WTC11 (cell line): ENCODE measurements around the gene SETD1B.

Experiments
- AFF4 ChIP-seq: sonication (generic); formaldehyde crosslinking; IDR thresholded peaks from 2 replicates; pipeline ENCODE4 v1.8.1; 2023; ENCODE audit warnings: mild to moderate bottlenecking, missing genetic modification reagents, borderline replicate concordance
- CREB1 ChIP-seq: sonication (generic); formaldehyde crosslinking; IDR thresholded peaks from 2 replicates; pipeline ENCODE4 v1.8.0; 2023; ENCODE audit warnings: mild to moderate bottlenecking, missing genetic modification reagents
- ELF4 ChIP-seq: sonication (generic); formaldehyde crosslinking; IDR thresholded peaks from 2 replicates; pipeline ENCODE4 v1.8.1; 2022; ENCODE audit warnings: low read depth, mild to moderate bottlenecking, moderate library complexity, missing genetic modification reagents
- HMGA2 ChIP-seq: fragments of 250-450 bp; sonication (Bioruptor Pico); IDR thresholded peaks from 2 replicates; pipeline ENCODE4 v1.4.0; 2021; ENCODE audit warnings: mild to moderate bottlenecking, moderate library complexity
- IRF1 ChIP-seq: sonication (generic); formaldehyde crosslinking; IDR thresholded peaks from 2 replicates; pipeline ENCODE4 v1.8.0; 2023; ENCODE audit warnings: missing genetic modification reagents
- JUN ChIP-seq: sonication (generic); formaldehyde crosslinking; IDR thresholded peaks from 2 replicates; pipeline ENCODE4 v1.8.0; 2023; ENCODE audit warnings: mild to moderate bottlenecking, missing genetic modification reagents
- NFATC4 ChIP-seq: fragments of 250-450 bp; sonication (Bioruptor Pico); IDR thresholded peaks from 2 replicates; pipeline ENCODE4 v1.9.0; 2021; ENCODE audit warnings: mild to moderate bottlenecking
- SP1 ChIP-seq: sonication (generic); formaldehyde crosslinking; conservative IDR thresholded peaks from 2 replicates; pipeline ENCODE4 v1.8.1; 2022; ENCODE audit warnings: missing genetic modification reagents
- TF ChIP-seq, protein P1 (sequence below): fragments of 200-600 bp; IDR thresholded peaks from 2 replicates; pipeline ENCODE4 v1.8.0; 2022; ENCODE audit warnings: antibody characterized with exemption
- TF ChIP-seq, protein P2 (sequence below): sonication (generic); formaldehyde crosslinking; IDR thresholded peaks from 2 replicates; pipeline ENCODE4 v1.8.0; 2023; ENCODE audit warnings: missing genetic modification reagents, mild to moderate bottlenecking, borderline replicate concordance
- TF ChIP-seq, protein P3 (sequence below): sonication (generic); formaldehyde crosslinking; conservative IDR thresholded peaks from 2 replicates; pipeline ENCODE4 v1.8.1; 2022; ENCODE audit warnings: mild to moderate bottlenecking, missing genetic modification reagents
- TF ChIP-seq, protein P4 (sequence below): sonication (generic); formaldehyde crosslinking; IDR thresholded peaks from 2 replicates; pipeline ENCODE4 v1.8.0; 2022; ENCODE audit warnings: mild to moderate bottlenecking, missing genetic modification reagents
- TF ChIP-seq, protein P5 (sequence below): sonication (generic); formaldehyde crosslinking; IDR thresholded peaks from 2 replicates; pipeline ENCODE4 v1.8.0; 2022; ENCODE audit warnings: mild to moderate bottlenecking, missing genetic modification reagents

- TF ChIP-seq, protein P1, sequence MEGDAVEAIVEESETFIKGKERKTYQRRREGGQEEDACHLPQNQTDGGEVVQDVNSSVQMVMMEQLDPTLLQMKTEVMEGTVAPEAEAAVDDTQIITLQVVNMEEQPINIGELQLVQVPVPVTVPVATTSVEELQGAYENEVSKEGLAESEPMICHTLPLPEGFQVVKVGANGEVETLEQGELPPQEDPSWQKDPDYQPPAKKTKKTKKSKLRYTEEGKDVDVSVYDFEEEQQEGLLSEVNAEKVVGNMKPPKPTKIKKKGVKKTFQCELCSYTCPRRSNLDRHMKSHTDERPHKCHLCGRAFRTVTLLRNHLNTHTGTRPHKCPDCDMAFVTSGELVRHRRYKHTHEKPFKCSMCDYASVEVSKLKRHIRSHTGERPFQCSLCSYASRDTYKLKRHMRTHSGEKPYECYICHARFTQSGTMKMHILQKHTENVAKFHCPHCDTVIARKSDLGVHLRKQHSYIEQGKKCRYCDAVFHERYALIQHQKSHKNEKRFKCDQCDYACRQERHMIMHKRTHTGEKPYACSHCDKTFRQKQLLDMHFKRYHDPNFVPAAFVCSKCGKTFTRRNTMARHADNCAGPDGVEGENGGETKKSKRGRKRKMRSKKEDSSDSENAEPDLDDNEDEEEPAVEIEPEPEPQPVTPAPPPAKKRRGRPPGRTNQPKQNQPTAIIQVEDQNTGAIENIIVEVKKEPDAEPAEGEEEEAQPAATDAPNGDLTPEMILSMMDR = no peak
- TF ChIP-seq ELF4 (CRISPR knock-in tag) (no peak), IRF1 (CRISPR knock-in tag) (no peak), NFATC4 (CRISPR knock-in tag) (no peak), HMGA2 (CRISPR knock-in tag) (no peak), CREB1 (CRISPR knock-in tag) (no peak), SP1 (no peak), JUN (CRISPR knock-in tag) (no peak), AFF4 (no peak)
- TF ChIP-seq, protein P2, sequence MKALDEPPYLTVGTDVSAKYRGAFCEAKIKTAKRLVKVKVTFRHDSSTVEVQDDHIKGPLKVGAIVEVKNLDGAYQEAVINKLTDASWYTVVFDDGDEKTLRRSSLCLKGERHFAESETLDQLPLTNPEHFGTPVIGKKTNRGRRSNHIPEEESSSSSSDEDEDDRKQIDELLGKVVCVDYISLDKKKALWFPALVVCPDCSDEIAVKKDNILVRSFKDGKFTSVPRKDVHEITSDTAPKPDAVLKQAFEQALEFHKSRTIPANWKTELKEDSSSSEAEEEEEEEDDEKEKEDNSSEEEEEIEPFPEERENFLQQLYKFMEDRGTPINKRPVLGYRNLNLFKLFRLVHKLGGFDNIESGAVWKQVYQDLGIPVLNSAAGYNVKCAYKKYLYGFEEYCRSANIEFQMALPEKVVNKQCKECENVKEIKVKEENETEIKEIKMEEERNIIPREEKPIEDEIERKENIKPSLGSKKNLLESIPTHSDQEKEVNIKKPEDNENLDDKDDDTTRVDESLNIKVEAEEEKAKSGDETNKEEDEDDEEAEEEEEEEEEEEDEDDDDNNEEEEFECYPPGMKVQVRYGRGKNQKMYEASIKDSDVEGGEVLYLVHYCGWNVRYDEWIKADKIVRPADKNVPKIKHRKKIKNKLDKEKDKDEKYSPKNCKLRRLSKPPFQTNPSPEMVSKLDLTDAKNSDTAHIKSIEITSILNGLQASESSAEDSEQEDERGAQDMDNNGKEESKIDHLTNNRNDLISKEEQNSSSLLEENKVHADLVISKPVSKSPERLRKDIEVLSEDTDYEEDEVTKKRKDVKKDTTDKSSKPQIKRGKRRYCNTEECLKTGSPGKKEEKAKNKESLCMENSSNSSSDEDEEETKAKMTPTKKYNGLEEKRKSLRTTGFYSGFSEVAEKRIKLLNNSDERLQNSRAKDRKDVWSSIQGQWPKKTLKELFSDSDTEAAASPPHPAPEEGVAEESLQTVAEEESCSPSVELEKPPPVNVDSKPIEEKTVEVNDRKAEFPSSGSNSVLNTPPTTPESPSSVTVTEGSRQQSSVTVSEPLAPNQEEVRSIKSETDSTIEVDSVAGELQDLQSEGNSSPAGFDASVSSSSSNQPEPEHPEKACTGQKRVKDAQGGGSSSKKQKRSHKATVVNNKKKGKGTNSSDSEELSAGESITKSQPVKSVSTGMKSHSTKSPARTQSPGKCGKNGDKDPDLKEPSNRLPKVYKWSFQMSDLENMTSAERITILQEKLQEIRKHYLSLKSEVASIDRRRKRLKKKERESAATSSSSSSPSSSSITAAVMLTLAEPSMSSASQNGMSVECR (CRISPR knock-in tag) = no peak
- TF ChIP-seq, protein P3, sequence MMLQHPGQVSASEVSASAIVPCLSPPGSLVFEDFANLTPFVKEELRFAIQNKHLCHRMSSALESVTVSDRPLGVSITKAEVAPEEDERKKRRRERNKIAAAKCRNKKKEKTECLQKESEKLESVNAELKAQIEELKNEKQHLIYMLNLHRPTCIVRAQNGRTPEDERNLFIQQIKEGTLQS (CRISPR knock-in tag) = no peak
- TF ChIP-seq, protein P4, sequence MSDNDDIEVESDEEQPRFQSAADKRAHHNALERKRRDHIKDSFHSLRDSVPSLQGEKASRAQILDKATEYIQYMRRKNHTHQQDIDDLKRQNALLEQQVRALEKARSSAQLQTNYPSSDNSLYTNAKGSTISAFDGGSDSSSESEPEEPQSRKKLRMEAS (CRISPR knock-in tag) = no peak
- TF ChIP-seq, protein P5, sequence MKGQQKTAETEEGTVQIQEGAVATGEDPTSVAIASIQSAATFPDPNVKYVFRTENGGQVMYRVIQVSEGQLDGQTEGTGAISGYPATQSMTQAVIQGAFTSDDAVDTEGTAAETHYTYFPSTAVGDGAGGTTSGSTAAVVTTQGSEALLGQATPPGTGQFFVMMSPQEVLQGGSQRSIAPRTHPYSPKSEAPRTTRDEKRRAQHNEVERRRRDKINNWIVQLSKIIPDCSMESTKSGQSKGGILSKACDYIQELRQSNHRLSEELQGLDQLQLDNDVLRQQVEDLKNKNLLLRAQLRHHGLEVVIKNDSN (CRISPR knock-in tag) = no peak
These were observed 19.4 kb downstream of the SETD1B start for GRCh38 chr12:121823101-121823726.
